Cortex of kidney (tissue), 1 donor: Measurements from ENCODE around the gene TMC6.
"Not testable (repeated sequence)": the region's sequence is repeated elsewhere in the genome, so short reads cannot be mapped to it uniquely, and the experiment has no call there.

Experiments
- DNase-seq: peaks from one replicate; lab custom pipeline; 2025; lab: John Stamatoyannopoulos, UW

Gene TMC6

GRCh38 chr17:78124081-78124835, 4.3 kb downstream of the TMC6 start:
- no peak for DNase-seq

- DNase-seq, result no peak
These were observed 5.2 kb downstream of the TMC6 start for GRCh38 chr17:78123258-78123929.

- no peak for DNase-seq
These were observed 5.7 kb downstream of the TMC6 start for GRCh38 chr17:78122931-78123249.

- DNase-seq, result no peak
These were observed 6.2 kb downstream of the TMC6 start for GRCh38 chr17:78122216-78122930.

GRCh38 chr17:78121801-78122215, 6.7 kb downstream of the TMC6 start:
- no peak for DNase-seq

- no peak for DNase-seq
These were observed 7.4 kb downstream of the TMC6 start for GRCh38 chr17:78120971-78121800.

- no peak for DNase-seq
These were observed 8.0 kb downstream of the TMC6 start for GRCh38 chr17:78120537-78120936.

GRCh38 chr17:78118801-78119241, 9.7 kb downstream of the TMC6 start:
- no peak for DNase-seq

GRCh38 chr17:78117027-78117981, 11.3 kb downstream of the TMC6 start:
- no peak for DNase-seq

GRCh38 chr17:78116411-78116810, 12.1 kb downstream of the TMC6 start:
- DNase-seq, result no peak

- not testable (repeated sequence) for DNase-seq
These were observed 12.8 kb downstream of the TMC6 start for GRCh38 chr17:78115803-78116202.

GRCh38 chr17:78114831-78115723, 13.5 kb downstream of the TMC6 start:
- no peak for DNase-seq

- no peak for DNase-seq
These were observed 14.5 kb downstream of the TMC6 start for GRCh38 chr17:78113804-78114785.

GRCh38 chr17:78112518-78113471, 15.8 kb downstream of the TMC6 start:
- DNase-seq, result no peak

- DNase-seq, result no peak
These were observed 16.6 kb downstream of the TMC6 start for GRCh38 chr17:78111727-78112517.

- no peak for DNase-seq
These were observed 17.4 kb downstream of the TMC6 start for GRCh38 chr17:78111016-78111726.
